Posterior cingulate gyrus (tissue), 11 donors: ENCODE results near the gene ACADSB.

ENCODE experiments used
- DNase-seq, 10 donors: peaks; one replicate each; pipeline versions ENCODE4 v3.0.0 to v3.0.0-alpha.2; 2020 to 2021; ENCODE audit warnings: mixed read lengths in 3 of 10
- intact Hi-C: fragments of 100-400 bp; cut with DNase I; formaldehyde crosslinking; loops from one replicate; pipeline ENCODE4 v1.15.1; 2023

The ACADSB gene

DNA sequence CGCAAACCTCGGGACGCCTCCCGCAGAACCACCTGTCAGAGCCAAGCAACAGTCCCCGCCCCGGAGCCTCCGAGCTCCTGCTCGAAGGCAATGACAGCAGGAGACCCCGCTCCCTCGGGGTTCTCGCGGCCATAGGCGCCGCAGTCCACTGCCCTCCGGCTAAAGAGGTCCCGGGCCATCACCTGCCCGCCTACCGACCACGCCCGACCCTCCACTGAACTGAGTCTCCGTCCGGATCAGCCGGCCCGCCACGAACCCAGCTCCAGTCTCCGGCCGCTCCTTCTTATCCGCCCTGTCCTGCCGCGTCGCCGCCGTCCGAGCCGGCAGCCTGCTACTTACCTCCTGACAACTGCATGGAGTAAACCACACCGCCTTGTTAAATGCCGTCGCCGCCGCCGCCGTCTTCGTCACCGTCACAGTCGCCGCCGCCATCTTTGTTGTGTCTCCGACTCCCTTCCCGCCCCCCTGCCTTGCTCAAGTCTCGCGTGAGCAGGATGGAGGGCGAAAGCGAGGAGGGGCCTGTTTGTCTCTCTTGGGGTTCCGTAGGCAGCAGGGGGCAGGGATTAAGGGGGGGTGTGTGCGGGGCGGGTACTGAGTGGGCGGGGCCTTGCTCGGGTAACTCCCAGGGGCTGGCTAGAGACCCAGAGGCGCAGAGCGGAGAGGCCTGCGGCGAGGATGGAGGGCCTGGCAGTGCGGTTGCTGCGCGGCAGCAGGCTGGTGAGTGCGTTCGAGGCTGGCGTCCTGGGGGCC, at the start of gene ACADSB, which contains the start of gene IKZF5:
TSS of gene ACADSB (plus strand) at position 652 of the 750 bp plus-strand sequence. CDS start at position 676, 24 bp downstream.
TSS of gene IKZF5 (minus strand) at position 441 of the 750 bp plus-strand sequence. CDS start 10,170 bp downstream, outside the sequence.
- DNase-seq: peak; percentile 90 to 99 (median 93)
- intact Hi-C loops: loop anchor here (1.0 kb wide), 3 partner anchors 24 to 54 kb away; partner anchors contain the start of genes C10orf88 and PSTK

DNA sequence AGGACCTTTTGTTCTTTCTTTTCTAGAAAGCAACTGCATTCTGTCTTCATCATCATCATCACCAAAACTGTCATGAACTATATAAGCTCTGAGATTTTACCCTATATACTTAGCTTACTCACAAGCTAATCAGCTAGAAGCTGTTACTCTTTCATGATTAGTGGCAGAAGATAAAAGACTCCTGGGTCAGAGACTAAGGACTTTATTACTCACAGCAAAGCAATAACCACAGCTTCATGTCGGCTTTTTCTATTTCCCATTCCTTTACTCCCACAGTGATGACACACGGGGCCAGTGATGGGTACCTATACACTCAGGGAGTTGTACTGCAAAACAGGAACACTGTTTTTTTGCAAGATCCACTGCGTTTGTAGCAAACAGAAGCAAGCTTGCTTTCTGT, 46.4 kb upstream of the ACADSB start:
- DNase-seq: no peak
- intact Hi-C loops: no loop called here

DNA sequence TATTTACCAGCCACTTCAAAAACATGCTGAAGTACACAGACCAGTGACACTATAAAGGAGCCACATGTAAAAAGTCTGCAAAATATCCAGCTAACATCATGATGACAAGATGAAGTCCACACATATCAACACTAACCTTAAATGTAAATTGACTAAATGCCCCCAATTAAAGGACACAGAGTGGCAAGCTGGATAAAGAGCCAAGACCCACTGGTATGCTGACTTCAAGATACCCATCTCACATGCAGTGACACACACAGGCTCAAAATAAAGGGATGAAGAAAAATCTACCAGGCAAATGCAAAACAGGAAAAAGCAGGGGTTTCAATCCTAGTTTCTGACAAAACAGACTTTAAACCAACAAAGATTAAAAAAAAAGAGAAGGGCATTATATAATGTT, 41.9 kb upstream of the ACADSB start:
- intact Hi-C loops: no loop called here
- no peak for DNase-seq

DNA sequence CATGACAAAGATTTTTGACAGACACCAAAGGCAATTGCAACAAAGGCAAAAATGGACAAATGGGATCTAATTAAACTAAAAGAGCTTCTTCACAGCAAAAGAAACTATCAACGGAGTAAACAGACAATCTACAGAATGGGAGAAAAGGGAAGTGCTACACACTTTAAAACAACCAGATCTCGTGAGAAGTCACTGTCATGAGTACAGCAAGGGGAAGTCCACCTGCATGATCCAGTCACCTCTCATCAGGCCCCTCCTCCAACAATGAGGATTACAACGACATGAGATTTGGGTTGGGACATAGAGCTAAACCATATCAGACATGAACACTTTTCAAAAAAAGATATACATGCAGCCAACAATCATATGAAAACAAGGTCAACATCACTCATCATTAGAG, 40.1 kb upstream of the ACADSB start:
- no peak for DNase-seq
- intact Hi-C loops: no loop called here

DNA sequence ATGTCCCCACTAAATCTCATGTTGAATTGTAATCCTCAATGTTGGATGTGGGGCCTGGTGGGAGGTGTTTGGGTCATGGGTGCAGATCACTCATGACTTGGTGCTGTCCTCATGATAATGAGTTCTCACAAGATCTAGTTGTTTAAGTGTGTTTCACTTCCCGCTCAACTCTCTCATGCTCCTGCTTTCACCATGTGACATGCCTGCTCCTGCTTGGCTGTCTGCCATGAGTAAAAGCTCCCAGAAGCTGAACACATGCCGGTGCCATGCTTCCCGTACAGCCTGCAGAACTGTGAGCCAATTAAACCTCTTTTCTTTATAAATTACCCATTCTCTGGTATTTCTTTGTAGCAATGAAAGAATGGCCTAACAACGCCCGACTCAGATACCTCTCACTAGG, 34.8 kb upstream of the ACADSB start:
- no peak for DNase-seq
- intact Hi-C loops: no loop called here

DNA sequence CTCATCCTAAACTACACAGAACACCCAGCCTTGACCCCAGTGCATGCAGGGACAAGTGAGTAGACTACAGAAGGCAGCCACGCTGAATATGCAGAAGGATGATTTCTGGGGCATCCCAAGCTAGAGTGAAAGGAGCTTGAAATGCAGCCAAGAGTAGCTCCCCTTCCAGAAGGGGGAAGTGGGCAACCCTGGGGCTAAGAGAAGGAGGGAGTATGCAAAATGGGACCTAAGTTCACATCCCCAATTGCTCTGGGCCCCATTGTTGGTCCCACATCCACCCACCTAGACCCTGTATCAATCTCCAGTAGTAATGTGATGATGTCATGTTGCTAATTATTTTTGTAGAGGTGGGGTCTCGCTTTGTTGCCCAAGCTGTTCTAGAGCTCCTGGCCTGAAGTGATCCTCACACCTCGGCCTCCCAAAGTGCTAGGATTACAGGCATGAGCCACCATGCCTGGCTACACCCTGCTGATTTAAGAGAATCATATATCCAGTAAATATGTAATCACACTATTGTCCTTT, 34.2 kb upstream of the ACADSB start:
- intact Hi-C loops: no loop called here

DNA sequence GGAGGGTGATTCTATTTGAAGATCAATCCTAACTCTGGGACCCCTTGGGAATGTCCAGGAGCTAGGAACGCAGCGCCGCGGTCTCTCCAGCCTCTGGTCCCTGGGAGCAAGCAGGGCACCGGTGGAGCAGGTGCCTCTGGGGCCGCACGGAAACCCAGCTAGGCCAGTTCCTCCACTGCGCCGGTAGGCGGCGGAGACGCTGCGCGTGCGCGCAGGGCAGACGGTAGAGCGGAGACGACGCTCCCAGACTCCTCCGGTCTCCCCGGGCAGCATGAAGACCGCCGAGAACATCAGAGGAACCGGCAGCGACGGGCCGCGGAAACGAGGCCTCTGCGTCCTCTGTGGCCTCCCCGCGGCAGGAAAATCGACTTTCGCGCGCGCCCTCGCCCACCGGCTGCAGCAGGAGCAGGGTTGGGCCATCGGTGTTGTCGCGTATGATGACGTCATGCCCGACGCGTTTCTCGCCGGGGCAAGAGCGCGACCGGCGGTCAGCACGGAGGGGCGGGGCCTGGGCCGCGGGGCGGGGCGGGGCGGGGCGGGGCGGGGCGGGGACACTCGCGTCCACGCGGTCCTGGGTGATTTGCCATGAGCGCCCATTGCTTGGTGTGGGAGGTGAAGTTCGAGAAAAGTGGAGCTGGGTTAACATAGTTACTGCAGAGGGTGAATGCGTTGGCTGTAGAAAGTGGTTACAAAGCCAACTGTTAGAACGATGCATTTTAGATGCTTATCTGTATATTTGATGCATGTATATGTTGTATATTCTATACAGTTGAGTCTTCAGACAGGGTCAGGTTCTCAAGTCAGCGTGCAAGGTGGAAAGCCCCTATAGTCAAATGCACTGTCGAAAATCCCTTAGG, 28.4 kb upstream of the ACADSB start, which contains the start of gene PSTK:
TSS of gene PSTK (plus strand) at position 193 of the 857 bp plus-strand sequence. CDS start at position 272, 79 bp downstream.
- peak; percentile 82 to 98 (median 86) for DNase-seq
- intact Hi-C loops: loop anchor here (1.0 kb wide), 2 partner anchors 26 to 28 kb away; partner anchors contain the start of genes C10orf88 and IKZF5

More for the DNA sequence above, 34.2 kb upstream of the ACADSB start:
- no peak for DNase-seq

DNA sequence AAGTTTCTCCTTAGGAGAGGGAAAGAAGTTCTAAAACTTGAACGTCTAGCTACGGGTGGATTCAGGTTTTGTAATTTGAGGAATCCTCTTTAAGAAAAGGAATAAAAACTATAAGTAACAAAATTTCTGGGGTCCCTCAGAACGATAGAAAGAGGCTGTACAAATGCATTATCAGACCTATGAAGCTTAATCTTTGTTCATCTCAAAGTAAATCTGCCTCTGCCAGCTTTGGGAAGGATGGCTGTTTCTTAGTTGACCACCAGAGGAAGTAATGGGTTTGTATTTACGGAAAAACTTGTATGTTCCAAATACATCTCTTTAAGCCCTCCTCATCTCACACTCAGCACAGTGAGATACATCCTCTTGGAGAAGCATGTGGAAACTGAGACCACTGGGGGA, 27.7 kb upstream of the ACADSB start:
- intact Hi-C loops: no loop called here

DNA sequence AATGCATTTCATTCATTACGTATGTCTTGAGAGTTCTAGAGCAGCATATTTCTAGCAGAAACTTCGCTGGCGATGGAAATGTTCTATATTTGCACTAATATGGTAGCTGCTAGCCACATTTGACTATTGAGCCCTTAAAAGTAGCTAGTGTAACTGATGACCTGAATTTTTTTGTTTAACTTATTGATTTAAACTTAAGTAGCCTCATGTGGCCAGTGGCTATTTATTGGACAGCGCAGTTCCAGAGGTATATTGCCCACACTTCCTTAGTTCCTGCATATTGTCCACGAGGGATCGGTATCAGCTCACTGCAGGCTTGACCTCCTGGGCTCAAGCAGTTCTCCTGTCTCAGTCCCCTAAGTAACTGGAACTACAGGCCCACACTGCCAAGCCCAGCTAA, 24.9 kb upstream of the ACADSB start:
- intact Hi-C loops: no loop called here

More for the DNA sequence above, 27.7 kb upstream of the ACADSB start:
- no peak for DNase-seq

DNA sequence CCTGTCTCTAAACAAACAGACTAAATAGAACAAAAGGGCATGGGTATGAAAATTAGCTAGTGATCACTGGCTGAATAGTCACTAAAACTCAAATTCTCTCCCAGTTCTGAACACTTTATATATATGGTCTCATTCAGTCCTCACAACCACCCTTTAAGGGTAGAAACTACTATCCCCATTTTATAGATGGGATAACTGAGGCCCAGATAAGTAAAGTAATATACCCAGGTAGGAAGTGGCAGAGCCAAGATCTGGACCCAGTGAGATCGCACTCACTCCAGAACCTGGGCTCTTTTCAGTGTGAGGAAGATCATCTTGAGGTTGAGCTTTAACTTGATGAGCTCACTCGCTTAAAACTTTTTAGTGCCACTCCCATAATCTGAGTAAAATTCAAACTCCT, 24.1 kb upstream of the ACADSB start:
- intact Hi-C loops: no loop called here
- no peak for DNase-seq

More for the DNA sequence above, 24.9 kb upstream of the ACADSB start:
- no peak for DNase-seq

DNA sequence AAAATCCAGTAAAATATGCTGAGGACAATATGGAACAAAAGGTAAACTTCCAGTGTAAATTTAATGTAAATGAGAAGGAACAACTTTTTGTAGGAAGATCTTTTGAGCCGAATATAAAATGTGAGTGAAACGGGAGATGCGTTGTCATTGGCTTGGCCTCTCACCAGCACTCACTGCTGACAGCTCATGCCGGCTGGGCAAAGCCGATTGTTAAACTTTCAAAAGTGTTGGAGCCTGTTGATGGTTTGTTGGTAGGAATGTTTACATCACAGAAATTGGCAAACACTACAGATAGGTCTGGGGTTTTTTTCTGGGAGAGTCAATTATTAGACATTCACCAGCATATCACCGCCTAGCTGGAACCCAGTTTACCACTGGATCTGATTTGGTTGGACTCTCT, 22.5 kb upstream of the ACADSB start:
- intact Hi-C loops: no loop called here
- peak in 1 of 10 donors; percentile 78 for DNase-seq

DNA sequence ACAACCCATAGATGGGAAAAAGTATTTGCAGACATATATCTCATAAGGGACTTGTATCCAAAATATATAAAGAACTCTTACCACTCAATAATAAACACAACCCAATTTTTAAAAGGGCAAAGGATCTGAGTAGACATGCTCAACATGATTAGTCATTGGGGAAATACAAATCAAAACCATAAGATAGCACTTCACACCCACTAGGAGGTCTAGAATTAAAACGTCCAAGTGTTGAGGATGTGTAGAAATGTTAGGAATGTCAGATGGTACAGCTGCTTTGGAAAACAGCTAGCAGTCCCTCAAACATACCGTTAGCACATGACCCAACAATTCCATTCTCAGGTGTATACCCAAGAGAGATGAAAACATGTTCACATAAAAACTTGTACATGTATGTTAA, 20.3 kb upstream of the ACADSB start:
- intact Hi-C loops: no loop called here

DNA sequence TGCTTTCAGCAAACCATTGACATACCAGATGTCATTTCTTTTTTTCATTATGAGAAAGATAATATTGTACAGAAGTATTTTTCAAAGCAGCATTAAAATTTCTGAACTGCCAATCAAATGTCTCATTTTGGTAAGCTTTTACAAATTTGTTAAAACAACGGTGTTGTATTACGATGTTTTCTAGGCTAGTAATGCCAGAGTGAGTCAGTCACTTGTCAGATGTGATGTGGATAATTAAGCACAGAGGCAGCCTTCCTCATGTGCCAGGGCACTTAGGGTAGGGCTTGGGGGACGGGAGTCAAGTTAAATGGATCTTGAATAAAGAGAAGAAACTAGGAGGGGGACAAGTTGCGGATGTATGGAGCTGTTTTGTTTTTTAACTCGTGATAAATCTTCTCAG, 18.5 kb upstream of the ACADSB start:
- no peak for DNase-seq
- intact Hi-C loops: no loop called here

More for the DNA sequence above, 20.3 kb upstream of the ACADSB start:
- no peak for DNase-seq

DNA sequence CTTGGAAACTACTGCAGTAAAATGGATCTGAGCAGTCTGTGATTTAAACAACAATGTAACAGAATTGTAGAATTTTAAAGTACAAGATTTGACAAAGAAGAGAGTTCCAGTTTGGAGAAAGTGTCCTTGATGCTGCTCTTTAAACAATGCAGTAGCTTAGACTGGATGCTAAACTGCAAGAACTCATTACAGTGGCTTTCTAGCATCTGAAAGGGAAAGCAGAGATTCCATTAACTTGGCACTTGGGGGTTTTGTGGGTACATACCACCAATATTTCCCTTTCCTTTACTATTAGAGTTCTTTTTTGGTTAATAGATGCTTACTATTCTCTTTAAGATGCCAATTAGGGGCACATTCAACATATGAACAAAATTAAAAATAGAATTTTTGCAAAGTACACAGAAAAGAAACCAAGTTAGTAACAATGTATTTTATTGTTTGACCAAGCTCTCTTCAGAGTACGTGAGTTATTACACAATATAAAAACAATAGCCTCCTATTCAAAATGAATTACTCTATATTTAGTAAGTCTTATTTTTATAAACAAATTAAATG, 16.7 kb upstream of the ACADSB start:
- intact Hi-C loops: no loop called here

DNA sequence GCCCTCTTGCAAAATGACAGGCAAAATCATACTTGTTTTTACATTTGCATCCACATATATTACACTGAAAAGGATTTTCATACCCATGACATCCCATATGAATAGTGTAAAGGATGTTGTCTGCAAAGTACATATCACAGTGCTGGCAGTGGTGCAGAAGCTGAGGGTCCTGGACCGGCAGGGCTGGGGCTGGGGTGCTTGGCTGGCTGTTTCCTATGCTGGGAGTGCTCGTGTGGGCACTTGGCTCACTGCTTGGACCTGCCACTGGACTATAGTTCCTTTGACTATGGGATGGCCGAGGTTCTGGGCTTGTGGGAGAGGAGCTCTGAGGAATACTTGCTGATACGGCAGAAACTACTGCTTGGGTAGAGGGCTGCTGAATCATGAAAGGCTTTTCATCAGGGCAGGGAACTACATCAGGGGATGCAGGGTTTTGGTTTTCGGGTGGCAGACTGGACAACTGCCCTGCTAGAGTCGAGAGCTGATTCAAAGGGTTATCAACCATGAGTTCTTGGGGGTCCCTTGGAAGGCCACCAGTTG, 14.9 kb upstream of the ACADSB start:
- peak in 1 of 10 donors; percentile 69 for DNase-seq
- intact Hi-C loops: no loop called here

More for the DNA sequence above, 16.7 kb upstream of the ACADSB start:
- DNase-seq: no peak

DNA sequence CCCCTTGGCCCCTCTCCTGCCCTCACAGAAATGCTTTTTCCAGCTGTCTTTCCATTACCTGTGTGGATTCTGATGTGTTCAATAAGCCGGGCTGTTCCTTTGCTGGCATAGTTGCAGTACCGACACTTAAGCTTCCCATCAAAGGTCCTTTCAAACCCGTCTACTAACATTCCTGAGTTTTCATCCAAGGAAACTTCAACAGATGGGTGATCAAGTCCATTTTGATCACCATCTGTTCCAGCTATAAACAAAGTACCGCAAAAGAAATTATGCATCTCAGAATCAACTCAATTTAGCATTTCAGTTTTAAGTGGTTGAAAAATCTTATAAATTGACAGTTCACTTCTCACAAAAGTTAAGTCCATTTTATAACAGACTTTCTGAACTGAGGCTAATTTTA, 12.9 kb upstream of the ACADSB start:
- DNase-seq: no peak
- intact Hi-C loops: no loop called here

DNA sequence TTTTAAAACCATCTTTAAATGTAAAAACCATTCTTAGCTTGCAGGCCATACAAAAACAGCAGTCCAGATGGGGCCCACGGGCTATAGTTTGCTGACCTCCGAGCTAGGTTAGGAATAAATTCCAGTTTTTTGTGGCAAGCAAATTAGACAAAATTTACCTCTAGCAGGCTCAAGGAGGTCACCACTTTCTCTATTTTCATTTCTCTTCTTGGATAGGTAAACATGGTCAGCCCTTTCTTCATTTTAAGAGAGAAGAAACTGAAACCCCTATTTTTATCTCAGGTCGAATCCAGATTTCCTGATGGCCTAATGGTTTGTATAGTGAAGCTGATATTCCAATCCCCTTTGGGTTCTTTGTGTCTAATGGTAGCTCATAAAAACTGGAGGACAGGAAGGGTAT, 10.9 kb upstream of the ACADSB start:
- intact Hi-C loops: no loop called here
- no peak for DNase-seq

DNA sequence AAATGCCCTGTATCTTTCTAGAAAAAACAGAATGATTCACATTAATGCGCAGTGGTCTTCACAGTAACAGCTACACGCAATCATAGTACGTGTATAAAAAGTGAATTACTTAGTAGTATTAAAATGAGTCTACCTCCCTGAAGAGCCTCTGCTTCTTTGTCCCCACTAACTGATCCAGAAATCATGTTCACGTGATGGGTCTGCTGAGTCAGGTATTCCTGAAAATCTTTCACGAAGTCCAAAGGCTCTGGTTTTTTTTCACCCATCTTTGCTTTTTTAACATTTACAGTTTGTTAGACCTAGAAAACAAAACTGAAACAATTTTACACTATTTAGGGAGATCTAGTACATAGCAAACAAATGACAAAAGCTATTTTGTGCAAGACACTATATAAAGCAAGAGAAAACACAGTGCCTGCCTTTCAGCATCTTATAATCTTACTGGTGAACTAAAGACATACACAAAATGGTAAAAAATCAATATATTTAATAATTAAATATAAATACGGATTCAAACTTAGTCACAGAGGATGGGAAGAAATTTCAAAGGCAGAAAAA, 10.4 kb upstream of the ACADSB start:
- DNase-seq: no peak
- intact Hi-C loops: no loop called here

DNA sequence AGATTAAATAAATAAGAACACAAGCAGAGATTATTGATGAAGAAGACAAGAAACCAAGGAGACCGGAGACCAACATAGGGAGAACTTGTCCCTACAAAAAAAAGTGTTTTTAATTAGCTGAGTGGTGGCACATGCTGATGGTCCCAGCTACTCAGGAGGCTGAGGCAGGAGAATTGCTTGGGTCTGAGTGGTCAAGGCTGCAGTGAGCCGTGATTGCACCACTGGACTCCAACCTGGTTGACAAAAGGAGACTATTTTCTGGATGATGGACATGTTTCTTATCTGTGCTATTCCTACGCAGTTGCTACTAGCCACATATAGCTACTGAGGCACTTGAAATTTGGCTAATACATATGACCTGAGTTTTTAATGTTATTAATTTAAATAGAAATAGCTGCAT, 9.9 kb upstream of the ACADSB start:
- DNase-seq: peak in 1 of 10 donors; percentile 75
- intact Hi-C loops: no loop called here

DNA sequence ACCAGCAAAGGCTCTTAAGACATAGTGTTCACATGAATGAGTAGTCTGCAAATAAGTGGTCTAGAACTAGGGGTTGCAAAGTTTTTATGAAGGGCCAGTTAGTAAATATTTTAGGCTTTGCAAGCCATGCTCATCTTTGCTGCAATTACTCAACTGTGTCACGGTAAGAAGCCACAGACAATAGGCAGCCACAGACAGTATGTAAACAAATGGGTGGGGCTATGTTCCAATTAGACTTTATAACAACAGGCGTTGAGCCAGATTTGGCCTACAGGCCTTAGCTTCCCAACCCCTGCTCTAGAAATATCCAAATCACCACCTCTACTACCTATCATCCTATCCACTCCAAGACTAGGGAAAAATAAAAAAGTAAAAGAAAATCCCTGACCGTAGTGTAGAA, 9.5 kb upstream of the ACADSB start:
- intact Hi-C loops: no loop called here

More for the DNA sequence above, 9.5 kb upstream of the ACADSB start:
- DNase-seq: no peak
